GM12878 (cell line): ENCODE measurements around the gene ARHGAP45. TPM values are rescaled to one million over a fixed set of nuclear protein-coding genes. Genes with fewer than 3 reads are reported as not detected.

Source experiments
- ATAC-seq: fragments of 200-7000 bp; cut with Tn5 transposase; 3 replicates; pipeline ENCODE4 v1.9.1; 2020; ENCODE audit warnings: mild to moderate bottlenecking, moderate library complexity
- BruUV-seq: library from RNA; stranded (reverse); fragments of 400-500 nt; replicated peaks from 2 replicates; lab custom pipeline; 2021; lab: Mats Ljungman, UMichigan
- CTCF ChIA-PET: fragments of 300-600 bp; sonication (Branson Sonifier 250); formaldehyde crosslinking; extraction: SDS; loops from one replicate; lab custom pipeline; 2021; ENCODE audit warnings: inconsistent platforms; lab: Yijun Ruan, JAX
- POLR2A ChIA-PET: fragments of 350-600 bp; formaldehyde crosslinking; extraction: SDS; loops from one replicate; lab custom pipeline; 2021; ENCODE audit warnings: inconsistent platforms; lab: Charles Lee
- RAD21 ChIA-PET: fragments of 300-600 bp; sonication (Branson Sonifier 250); formaldehyde crosslinking; loops from one replicate; lab custom pipeline; 2023; ENCODE audit warnings: antibody characterized with exemption; ENCODE audit not compliant: unreplicated experiment; lab: Charles Lee
- SMC1A ChIA-PET: fragments of 300-600 bp; sonication (Branson Sonifier 250); formaldehyde crosslinking; loops from one replicate; lab custom pipeline; 2023; ENCODE audit not compliant: unreplicated experiment, uncharacterized antibody; lab: Charles Lee
- DNase-seq: peaks from one replicate; pipeline ENCODE4 v3.0.0-alpha.2; 2011; ENCODE audit warnings: low read depth, low spot score
- FAIRE-seq: peaks from 3 replicates; lab custom pipeline; 2011; peaks lifted over from hg19 to GRCh38; lab: Jason Lieb, UNC
- H2AFZ ChIP-seq: 2 replicates; pipeline ENCODE4 v1.6.0; 2011; ENCODE audit warnings: low read depth, low read length, control low read depth; ENCODE audit not compliant: control insufficient read depth
- H3K27ac ChIP-seq: 2 replicates; pipeline ENCODE4 v1.5.1; 2011; ENCODE audit warnings: control low read depth; ENCODE audit not compliant: control insufficient read depth, insufficient read depth
- H3K27me3 ChIP-seq, 2 experiments: replicated peaks in 1 of 2; 2 replicates each; pipeline versions ENCODE4 v1.6.0 to v1.6.1; 2011; ENCODE audit warnings: low read length in 1 of 2; ENCODE audit not compliant: control insufficient read depth in 2 of 2, insufficient read depth in 2 of 2
- H3K36me3 ChIP-seq, 2 experiments: 2 replicates each; pipeline ENCODE4 v1.5.1; 2011; ENCODE audit warnings: low read length in 1 of 2; ENCODE audit not compliant: control insufficient read depth in 2 of 2, insufficient read depth in 2 of 2
- H3K4me1 ChIP-seq: 2 replicates; pipeline ENCODE4 v1.6.1; 2011; ENCODE audit warnings: mild to moderate bottlenecking, low read length, moderate library complexity, mixed read lengths; ENCODE audit not compliant: control insufficient read depth, insufficient read depth
- H3K4me2 ChIP-seq: 2 replicates; pipeline ENCODE4 v1.6.0; 2011; ENCODE audit warnings: control low read depth; ENCODE audit not compliant: control insufficient read depth, insufficient read depth
- H3K4me3 ChIP-seq: fragments of 200-600 bp; sonication (generic); 2 replicates; pipeline ENCODE4 v1.5.1; 2016
- H3K79me2 ChIP-seq: 2 replicates; pipeline ENCODE4 v1.6.0; 2011; ENCODE audit warnings: low read length; ENCODE audit not compliant: control insufficient read depth, insufficient read depth
- H3K9ac ChIP-seq: 2 replicates; pipeline ENCODE4 v1.8.0; 2011; ENCODE audit warnings: low read length, control low read depth, mixed read lengths; ENCODE audit not compliant: control insufficient read depth, insufficient read depth
- H3K9me3 ChIP-seq: replicated peaks from 3 replicates; pipeline ENCODE4 v1.5.1; 2011; ENCODE audit warnings: mild to moderate bottlenecking, low read length; ENCODE audit not compliant: control insufficient read depth, insufficient read depth
- H4K20me1 ChIP-seq: 2 replicates; pipeline ENCODE4 v1.6.0; 2011; ENCODE audit not compliant: control insufficient read depth, insufficient read depth
- ATF7 ChIP-seq: fragments of 450-650 bp; IDR thresholded peaks from 2 replicates; pipeline ENCODE4 v1.6.1; 2016; ENCODE audit warnings: low read depth, mild to moderate bottlenecking
- BACH1 ChIP-seq: fragments of 450-650 bp; IDR thresholded peaks from 2 replicates; pipeline ENCODE4 v1.6.1; 2017; ENCODE audit warnings: mild to moderate bottlenecking, borderline replicate concordance
- ESRRA ChIP-seq: IDR thresholded peaks from 2 replicates; pipeline ENCODE4 v1.6.1; 2012; ENCODE audit warnings: mild to moderate bottlenecking, low read length, improper control_type of control experiment
- EZH2 ChIP-seq: IDR thresholded peaks from 2 replicates; pipeline ENCODE4 v1.6.1; 2012; ENCODE audit warnings: low read depth, mild to moderate bottlenecking, control low read depth, inconsistent platforms, low read length, borderline replicate concordance; ENCODE audit not compliant: control insufficient read depth
- HCFC1 ChIP-seq: fragments of 150-350 bp; IDR thresholded peaks from 2 replicates; pipeline ENCODE4 v1.6.1; 2014; ENCODE audit warnings: low read length
- KLF5 ChIP-seq: fragments of 450-650 bp; IDR thresholded peaks from 2 replicates; pipeline ENCODE4 v1.6.1; 2014; ENCODE audit warnings: mild to moderate bottlenecking; ENCODE audit not compliant: partially characterized antibody
- MEF2A ChIP-seq: IDR thresholded peaks from 2 replicates; pipeline ENCODE4 v1.6.1; 2011; ENCODE audit warnings: low read depth, mild to moderate bottlenecking, low read length, moderate library complexity; ENCODE audit not compliant: insufficient read depth
- MTA3 ChIP-seq: IDR thresholded peaks from 2 replicates; pipeline ENCODE4 v1.6.1; 2012; ENCODE audit warnings: low read length, inconsistent platforms, borderline replicate concordance
- POLR2AphosphoS2 ChIP-seq: IDR thresholded peaks from 2 replicates; pipeline ENCODE4 v1.6.1; 2011; ENCODE audit warnings: low read depth, mild to moderate bottlenecking, low read length, improper control_type of control experiment, moderate library complexity
- RAD51 ChIP-seq: fragments of 450-650 bp; IDR thresholded peaks from 2 replicates; pipeline ENCODE4 v1.6.1; 2016; ENCODE audit warnings: moderate library complexity, mild to moderate bottlenecking, inconsistent platforms
- SREBF2 ChIP-seq: IDR thresholded peaks from 2 replicates; pipeline ENCODE4 v1.6.1; 2012; ENCODE audit warnings: mild to moderate bottlenecking, low read length
- ZNF217 ChIP-seq: fragments of 450-650 bp; IDR thresholded peaks from 2 replicates; pipeline ENCODE4 v1.6.1; 2017; ENCODE audit warnings: antibody characterized with exemption, mild to moderate bottlenecking
- WGBS: methylation state at CpG from one replicate; pipeline ENCODE4 v1.1.6; 2016; ENCODE audit warnings: low lambda C conversion rate; ENCODE audit not compliant: insufficient replicate concordance, insufficient coverage; ENCODE audit errors: missing lambda C conversion rate; 5-methylcytosine and 5-hydroxymethylcytosine counted together
- in situ Hi-C: fragments of 300-500 bp; cut with MboI; formaldehyde crosslinking; loops from 9 replicates; pipeline ENCODE4 v1.14.3; 2018; ENCODE audit warnings: mixed read lengths
- intact Hi-C: fragments of 100-400 bp; cut with micrococcal nuclease; formaldehyde crosslinking; loops from one replicate; pipeline ENCODE4 v1.14.2; 2022; ENCODE audit not compliant: unreplicated experiment
- polyA plus RNA-seq, 11 experiments: library from polyadenylated mRNA; depleted of rRNA in 4 of 11; unstranded in 6 of 11; stranded (reverse) in 5 of 11; fragments of >200 nt; fragmentation: Nextera tagmentation in 4 of 11; fragmentation: Illumina TruSeq in 1 of 11; extraction: Ambion mirVana in 4 of 11; extraction: Trizol in 1 of 11; gene quantifications; 1 replicate in 1 of 11; 2 replicates in 10 of 11; pipeline versions ENCODE4 v1.2.1 to v1.2.3, GENCODE V29; 2011 to 2016; ENCODE audit warnings: inconsistent platforms in 2 of 11, missing spikeins in 2 of 11, low read depth in 1 of 11
- total RNA-seq, 4 experiments: library from RNA; depleted of rRNA in 3 of 4; stranded (reverse); fragments of >200 nt in 3 of 4; fragmentation: Illumina TruSeq in 1 of 4; extraction: Trizol in 1 of 4; gene quantifications; 2 replicates each; pipeline versions ENCODE4 v1.2.1 to v1.2.3, GENCODE V29; 2013 to 2021
- TF ChIP-seq, protein P1 (sequence below), 3 experiments: IDR thresholded peaks in 2 of 3; conservative IDR thresholded peaks in 1 of 3; 2 replicates each; pipeline ENCODE4 v1.5.1; 2011; ENCODE audit warnings: low read depth in 3 of 3, low read length in 3 of 3, mild to moderate bottlenecking in 3 of 3, control low read depth in 2 of 3, moderate library complexity in 2 of 3, inconsistent platforms in 1 of 3, mixed read lengths in 1 of 3; ENCODE audit not compliant: control insufficient read depth in 2 of 3, insufficient read depth in 1 of 3; ENCODE audit errors: extremely low read depth in 1 of 3
- TF ChIP-seq, protein P2 (sequence below): fragments of 450-650 bp; IDR thresholded peaks from 2 replicates; pipeline ENCODE4 v1.6.1; 2017; ENCODE audit warnings: antibody characterized with exemption, mild to moderate bottlenecking, moderate library complexity

Gene ARHGAP45
- total and polyA plus RNA-seq, 10 of the 15 experiments (the other 5 are each of a cell fraction or from before 2014, with no cell fraction given), result 1.4 to 151 (median 59.9) TPM

DNA sequence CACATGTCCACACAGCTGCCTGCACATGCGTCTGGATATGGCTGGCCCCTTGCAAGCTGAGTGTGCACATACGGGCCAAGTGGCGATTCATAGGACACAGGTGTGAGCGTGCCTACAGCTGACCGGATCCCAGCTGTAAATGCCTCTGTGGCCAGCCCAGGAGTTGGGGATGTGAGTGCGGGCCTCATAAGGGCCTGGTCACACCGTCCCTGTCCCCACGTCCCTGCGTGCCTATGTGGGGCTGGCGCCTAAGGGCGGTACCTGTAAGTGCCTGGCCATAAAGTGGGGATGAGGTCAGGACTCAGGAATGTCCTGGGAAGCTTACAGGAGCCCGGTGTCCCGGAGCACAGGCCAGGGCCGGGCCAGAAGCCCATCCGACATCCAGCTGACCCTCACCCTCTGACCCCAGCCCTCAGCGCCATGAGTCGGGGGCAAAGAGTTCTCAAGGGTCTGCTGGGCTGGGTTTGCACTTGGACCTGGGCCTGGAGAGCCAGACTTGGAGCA lies 1.3 kb upstream of the ARHGAP45 start:
- peak overlapping the region; percentile 59; the same call in 1 of the 2 replicates for H3K4me2 ChIP-seq
- no peak for ATAC-seq
- ChIA-PET RAD21 (interaction anchor here (0.9 to 1.4 kb wide), 3 partner anchors 20 to 68 kb away, joined by 3 to 4 read pairs (median 4); no protein-coding TSS in a partner anchor), POLR2A (interaction anchor here (1.2 to 2.8 kb wide), 4 partner anchors 11 to 37 kb away, joined by 4 to 25 read pairs (median 8); no protein-coding TSS in a partner anchor)
- BruUV-seq, result no TSS peak
- TF ChIP-seq ATF7, result no peak
- TF ChIP-seq EZH2, result no peak
- TF ChIP-seq MTA3, result no peak
- TF ChIP-seq ZNF217, result no peak
- TF ChIP-seq, protein P1, sequence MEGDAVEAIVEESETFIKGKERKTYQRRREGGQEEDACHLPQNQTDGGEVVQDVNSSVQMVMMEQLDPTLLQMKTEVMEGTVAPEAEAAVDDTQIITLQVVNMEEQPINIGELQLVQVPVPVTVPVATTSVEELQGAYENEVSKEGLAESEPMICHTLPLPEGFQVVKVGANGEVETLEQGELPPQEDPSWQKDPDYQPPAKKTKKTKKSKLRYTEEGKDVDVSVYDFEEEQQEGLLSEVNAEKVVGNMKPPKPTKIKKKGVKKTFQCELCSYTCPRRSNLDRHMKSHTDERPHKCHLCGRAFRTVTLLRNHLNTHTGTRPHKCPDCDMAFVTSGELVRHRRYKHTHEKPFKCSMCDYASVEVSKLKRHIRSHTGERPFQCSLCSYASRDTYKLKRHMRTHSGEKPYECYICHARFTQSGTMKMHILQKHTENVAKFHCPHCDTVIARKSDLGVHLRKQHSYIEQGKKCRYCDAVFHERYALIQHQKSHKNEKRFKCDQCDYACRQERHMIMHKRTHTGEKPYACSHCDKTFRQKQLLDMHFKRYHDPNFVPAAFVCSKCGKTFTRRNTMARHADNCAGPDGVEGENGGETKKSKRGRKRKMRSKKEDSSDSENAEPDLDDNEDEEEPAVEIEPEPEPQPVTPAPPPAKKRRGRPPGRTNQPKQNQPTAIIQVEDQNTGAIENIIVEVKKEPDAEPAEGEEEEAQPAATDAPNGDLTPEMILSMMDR (IDR thresholded peaks at IDR 0.05 in 2 of 3, conservative IDR thresholded peaks at IDR 0.05 in 1 of 3; ENCODE audit: control insufficient read depth in 2 of 3, extremely low read depth in 1 of 3, insufficient read depth in 1 of 3, low read depth in 3 of 3, low read length in 3 of 3), result no peak
- TF ChIP-seq SREBF2, result no peak
- TF ChIP-seq HCFC1, result no peak
- TF ChIP-seq POLR2AphosphoS2, result no peak
- TF ChIP-seq RAD51, result no peak
- no peak for TF ChIP-seq KLF5
- TF ChIP-seq ESRRA, result no peak
- no peak for TF ChIP-seq BACH1
- TF ChIP-seq, protein P2, sequence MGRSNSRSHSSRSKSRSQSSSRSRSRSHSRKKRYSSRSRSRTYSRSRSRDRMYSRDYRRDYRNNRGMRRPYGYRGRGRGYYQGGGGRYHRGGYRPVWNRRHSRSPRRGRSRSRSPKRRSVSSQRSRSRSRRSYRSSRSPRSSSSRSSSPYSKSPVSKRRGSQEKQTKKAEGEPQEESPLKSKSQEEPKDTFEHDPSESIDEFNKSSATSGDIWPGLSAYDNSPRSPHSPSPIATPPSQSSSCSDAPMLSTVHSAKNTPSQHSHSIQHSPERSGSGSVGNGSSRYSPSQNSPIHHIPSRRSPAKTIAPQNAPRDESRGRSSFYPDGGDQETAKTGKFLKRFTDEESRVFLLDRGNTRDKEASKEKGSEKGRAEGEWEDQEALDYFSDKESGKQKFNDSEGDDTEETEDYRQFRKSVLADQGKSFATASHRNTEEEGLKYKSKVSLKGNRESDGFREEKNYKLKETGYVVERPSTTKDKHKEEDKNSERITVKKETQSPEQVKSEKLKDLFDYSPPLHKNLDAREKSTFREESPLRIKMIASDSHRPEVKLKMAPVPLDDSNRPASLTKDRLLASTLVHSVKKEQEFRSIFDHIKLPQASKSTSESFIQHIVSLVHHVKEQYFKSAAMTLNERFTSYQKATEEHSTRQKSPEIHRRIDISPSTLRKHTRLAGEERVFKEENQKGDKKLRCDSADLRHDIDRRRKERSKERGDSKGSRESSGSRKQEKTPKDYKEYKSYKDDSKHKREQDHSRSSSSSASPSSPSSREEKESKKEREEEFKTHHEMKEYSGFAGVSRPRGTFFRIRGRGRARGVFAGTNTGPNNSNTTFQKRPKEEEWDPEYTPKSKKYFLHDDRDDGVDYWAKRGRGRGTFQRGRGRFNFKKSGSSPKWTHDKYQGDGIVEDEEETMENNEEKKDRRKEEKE, result no peak
- no peak for TF ChIP-seq MEF2A
- TF ChIP-seq, all 136 proteins: peak for 0
- H3K27ac ChIP-seq, result no peak overlapping the region
- DNase-seq (no peak), FAIRE-seq (no peak)
- ChIA-PET CTCF (interaction anchor here (0.8 to 2.2 kb wide), 8 partner anchors 11 to 65 kb away, joined by 3 to 7 read pairs (median 4); partner anchors contain the start of genes ABCA7 and RNU6-2), SMC1A (interaction anchor here (1.3 to 2.3 kb wide), 3 partner anchors 10 to 36 kb away, joined by 4 to 11 read pairs (median 5); partner anchors contain the start of gene ABCA7)
- no peak overlapping the region for H3K4me3 ChIP-seq
- no peak overlapping the region for H3K9ac ChIP-seq
- H3K36me3 ChIP-seq, result peaks cover 0 to 4% of the 10 kb centered on the region in 2 experiments; a peak in 2 of 4 replicates
- no peak overlapping the region for H2AFZ ChIP-seq
- intact Hi-C loops, result no loop called here
- H3K9me3 ChIP-seq, result no peaks in the 10 kb centered on the region
- 97% methylated on average over 17 of the region's 17 CpGs for WGBS
- in situ Hi-C loops, result no loop called here
- H3K79me2 ChIP-seq, result peaks cover 30% of the 10 kb centered on the region
- H4K20me1 ChIP-seq, result no peaks in the 10 kb centered on the region
- H3K27me3 ChIP-seq, result no peaks in the 10 kb centered on the region
- peaks cover 17% of the 10 kb centered on the region for H3K4me1 ChIP-seq
